ENCODE measurements around the gene MCOLN1. TPM values are rescaled to one million over a fixed set of nuclear protein-coding genes. Genes with fewer than 3 reads are reported as not detected.

The MCOLN1 gene
- total and polyA plus RNA-seq, 2 donors (not counting 3 experiments of a cell fraction or from before 2014, with no cell fraction given), result 23.0 to 60.9 TPM

- FAIRE-seq (no peak), DNase-seq (ENCODE audit: low read depth, low spot score) (no peak)
- no peak overlapping the region for H3K9ac ChIP-seq (replicated peaks; ENCODE audit: extremely low read depth, insufficient read depth, low read length)
- H3K27me3 ChIP-seq (ENCODE audit: control insufficient read depth in 2 of 2, insufficient read depth in 2 of 2, low read length in 2 of 2), result no peaks in the 10 kb centered on the region
- CTCF ChIA-PET, result interaction anchor here (3.7 kb wide), 1 partner anchor 10 kb away, joined by 29 read pairs; no protein-coding TSS in a partner anchor
- H3K27ac ChIP-seq (ENCODE audit: insufficient read depth, low read depth, low read length), result no peak overlapping the region
- H2AFZ ChIP-seq (ENCODE audit: low read depth, low read length), result no peak overlapping the region
- no peaks in the 10 kb centered on the region for H3K79me2 ChIP-seq (ENCODE audit: control insufficient read depth, insufficient read depth, low read length)
- no peak overlapping the region for H3K4me2 ChIP-seq (ENCODE audit: insufficient read depth, low read length)
- no peaks in the 10 kb centered on the region for H4K20me1 ChIP-seq (replicated peaks; ENCODE audit: control insufficient read depth, extremely low read depth, insufficient read depth, low read length)
- no TSS peak for BruUV-seq (replicated peaks)
- H3K9me1 ChIP-seq (replicated peaks; ENCODE audit: control insufficient read depth, extremely low read depth, insufficient read depth, low read length), result no peaks in the 10 kb centered on the region
- no peaks in the 10 kb centered on the region for H3K9me3 ChIP-seq (replicated peaks; ENCODE audit: control insufficient read depth, insufficient read depth, low read length)
- TF ChIP-seq JUN (IDR thresholded peaks at IDR 0.05; ENCODE audit: borderline replicate concordance, insufficient read depth, insufficient read length, low read depth), result no peak
- TF ChIP-seq POLR2A (IDR thresholded peaks at IDR 0.05; ENCODE audit: low read depth, low read length), result no peak
- TF ChIP-seq MYC (IDR thresholded peaks at IDR 0.05; ENCODE audit: low read depth, low read length), result no peak
- no peak for TF ChIP-seq GATA2 (IDR thresholded peaks at IDR 0.05; ENCODE audit: insufficient read depth, insufficient read length, low read depth, low read length)
- H3K4me1 ChIP-seq (ENCODE audit: control insufficient read depth, extremely low read depth, insufficient read depth, low read length), result no peaks in the 10 kb centered on the region
- POLR2A ChIA-PET, result no interaction called here
- dilution Hi-C loops (cut with MboI; ENCODE audit: extremely low pct_ligation_motif_present, low sequenced_read_pairs) (no loop called here), intact Hi-C loops (cut with micrococcal nuclease) (no loop called here)
- no peaks in the 10 kb centered on the region for H3K36me3 ChIP-seq (ENCODE audit: control insufficient read depth in 2 of 2, extremely low read depth in 1 of 2, insufficient read depth in 2 of 2, low read length in 2 of 2)
- no peak overlapping the region for H3K4me3 ChIP-seq (replicated peaks in 1 of 3; ENCODE audit: insufficient read depth in 1 of 3, low read depth in 1 of 3, low read length in 3 of 3)
Observed at GRCh38 chr19:7578127-7578526, 55.7 kb downstream of the MCOLN1 start.

GRCh38 chr19:7579182-7579581 lies 56.8 kb downstream of the MCOLN1 start:
- no peaks in the 10 kb centered on the region for H3K4me1 ChIP-seq (ENCODE audit: control insufficient read depth, extremely low read depth, insufficient read depth, low read length)
- H3K4me2 ChIP-seq (ENCODE audit: insufficient read depth, low read length), result no peak overlapping the region
- H4K20me1 ChIP-seq (replicated peaks; ENCODE audit: control insufficient read depth, extremely low read depth, insufficient read depth, low read length), result no peaks in the 10 kb centered on the region
- no peaks in the 10 kb centered on the region for H3K27me3 ChIP-seq (ENCODE audit: control insufficient read depth in 2 of 2, insufficient read depth in 2 of 2, low read length in 2 of 2)
- intact Hi-C loops (cut with micrococcal nuclease), result no loop called here
- H3K79me2 ChIP-seq (ENCODE audit: control insufficient read depth, insufficient read depth, low read length), result no peaks in the 10 kb centered on the region
- ChIA-PET POLR2A (no interaction called here), CTCF (interaction anchor here (0.9 to 3.7 kb wide), 3 partner anchors 11 to 220 kb away, joined by 3 to 29 read pairs (median 3); partner anchors contain the start of gene TRAPPC5)
- H3K9me1 ChIP-seq (replicated peaks; ENCODE audit: control insufficient read depth, extremely low read depth, insufficient read depth, low read length), result no peaks in the 10 kb centered on the region
- H3K36me3 ChIP-seq (ENCODE audit: control insufficient read depth in 2 of 2, extremely low read depth in 1 of 2, insufficient read depth in 2 of 2, low read length in 2 of 2), result no peaks in the 10 kb centered on the region
- no peak overlapping the region for H3K4me3 ChIP-seq (replicated peaks in 1 of 3; ENCODE audit: insufficient read depth in 1 of 3, low read depth in 1 of 3, low read length in 3 of 3)
- dilution Hi-C loops (cut with MboI; ENCODE audit: extremely low pct_ligation_motif_present, low sequenced_read_pairs), result no loop called here
- DNase-seq (ENCODE audit: low read depth, low spot score) (no peak), FAIRE-seq (no peak)
- no peak overlapping the region for H3K27ac ChIP-seq (ENCODE audit: insufficient read depth, low read depth, low read length)
- H2AFZ ChIP-seq (ENCODE audit: low read depth, low read length), result no peak overlapping the region
- no peaks in the 10 kb centered on the region for H3K9me3 ChIP-seq (replicated peaks; ENCODE audit: control insufficient read depth, insufficient read depth, low read length)
- BruUV-seq (replicated peaks), result no TSS peak
- H3K9ac ChIP-seq (replicated peaks; ENCODE audit: extremely low read depth, insufficient read depth, low read length), result no peak overlapping the region
- TF ChIP-seq CTCF (IDR thresholded peaks at IDR 0.05; ENCODE audit: extremely low read depth in 1 of 2, insufficient read depth in 1 of 2, low read depth in 1 of 2, low read length in 2 of 2), result no peak
- TF ChIP-seq POLR2A (IDR thresholded peaks at IDR 0.05; ENCODE audit: low read depth, low read length), result no peak
- no peak for TF ChIP-seq EZH2 (IDR thresholded peaks at IDR 0.05; ENCODE audit: borderline replicate concordance, low read depth, low read length, severe bottlenecking)
- TF ChIP-seq MYC (IDR thresholded peaks at IDR 0.05; ENCODE audit: low read depth, low read length), result no peak
- no peak for TF ChIP-seq GATA2 (IDR thresholded peaks at IDR 0.05; ENCODE audit: insufficient read depth, insufficient read length, low read depth, low read length)
- TF ChIP-seq POLR2AphosphoS5 (IDR thresholded peaks at IDR 0.05; ENCODE audit: insufficient read depth, low read depth, low read length), result no peak
- no peak for TF ChIP-seq FOS (IDR thresholded peaks at IDR 0.05; ENCODE audit: borderline replicate concordance, insufficient read depth, low read length)
- TF ChIP-seq JUN (IDR thresholded peaks at IDR 0.05; ENCODE audit: borderline replicate concordance, insufficient read depth, insufficient read length, low read depth), result no peak
- TF ChIP-seq, protein P1, sequence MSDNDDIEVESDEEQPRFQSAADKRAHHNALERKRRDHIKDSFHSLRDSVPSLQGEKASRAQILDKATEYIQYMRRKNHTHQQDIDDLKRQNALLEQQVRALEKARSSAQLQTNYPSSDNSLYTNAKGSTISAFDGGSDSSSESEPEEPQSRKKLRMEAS (IDR thresholded peaks at IDR 0.05; ENCODE audit: insufficient read depth, insufficient read length), result no peak
